Measurements from ENCODE around the gene MAGEC3. TPM values are rescaled to one million over a fixed set of nuclear protein-coding genes. Genes with fewer than 3 reads are reported as not detected.

The MAGEC3 gene
- total RNA-seq, 2 experiments from 2014 or later, result not detected

DNA sequence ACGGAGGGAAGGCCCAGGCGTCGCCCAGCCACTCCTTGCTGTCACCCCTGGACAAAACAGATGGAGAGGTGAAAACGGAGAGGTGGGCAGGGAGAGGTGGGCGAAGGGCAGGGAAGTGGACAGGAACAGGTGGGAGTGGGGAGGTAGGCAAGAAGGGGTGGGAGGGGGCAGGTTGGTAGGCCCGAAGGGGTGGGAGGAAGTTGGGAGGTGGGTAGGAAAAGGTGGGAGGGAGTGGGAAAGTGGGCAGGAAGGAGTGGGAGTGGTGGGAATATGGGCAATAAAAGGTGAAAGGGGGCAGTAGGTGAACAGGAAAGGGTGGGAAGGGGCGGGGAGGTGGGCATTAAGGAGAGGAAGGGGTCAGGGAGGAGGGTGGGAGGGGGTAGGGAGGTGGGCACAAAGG lies 56.6 kb downstream of the MAGEC3 start:
- Mint-ChIP-seq H3K4me1 (ENCODE audit: low read depth) (no peaks in the 10 kb centered on the region), H3K4me3 (no peak overlapping the region), H3K27ac (no peak overlapping the region), H3K27me3 (no peaks in the 10 kb centered on the region), H3K36me3 (ENCODE audit: low read depth) (no peaks in the 10 kb centered on the region), H3K9me3 (peaks cover 2% of the 10 kb centered on the region)
- CTCF ChIA-PET, result no interaction called here
- POLR2A ChIA-PET, result no interaction called here
- Histone ChIP-seq H3K4me1 (ENCODE audit: insufficient read depth, low read length) (no peaks in the 10 kb centered on the region), H3K27me3 (ENCODE audit: control insufficient read depth in 1 of 2, insufficient read depth in 2 of 2, low read length in 2 of 2) (no peaks in the 10 kb centered on the region), H3K36me3 (ENCODE audit: insufficient read depth, low read length) (no peaks in the 10 kb centered on the region), H3K9me3 (ENCODE audit: control insufficient read depth in 1 of 2, insufficient read depth in 1 of 2, low read length in 2 of 2) (no peaks in the 10 kb centered on the region), H3K27ac (ENCODE audit: low read depth in 1 of 2, low read length in 2 of 2) (no peak overlapping the region), H3K4me3 (ENCODE audit: low read length) (no peak overlapping the region)
- DNase-seq (no peak), ATAC-seq (ENCODE audit: poor library complexity) (no peak)
- TF ChIP-seq, protein P1, sequence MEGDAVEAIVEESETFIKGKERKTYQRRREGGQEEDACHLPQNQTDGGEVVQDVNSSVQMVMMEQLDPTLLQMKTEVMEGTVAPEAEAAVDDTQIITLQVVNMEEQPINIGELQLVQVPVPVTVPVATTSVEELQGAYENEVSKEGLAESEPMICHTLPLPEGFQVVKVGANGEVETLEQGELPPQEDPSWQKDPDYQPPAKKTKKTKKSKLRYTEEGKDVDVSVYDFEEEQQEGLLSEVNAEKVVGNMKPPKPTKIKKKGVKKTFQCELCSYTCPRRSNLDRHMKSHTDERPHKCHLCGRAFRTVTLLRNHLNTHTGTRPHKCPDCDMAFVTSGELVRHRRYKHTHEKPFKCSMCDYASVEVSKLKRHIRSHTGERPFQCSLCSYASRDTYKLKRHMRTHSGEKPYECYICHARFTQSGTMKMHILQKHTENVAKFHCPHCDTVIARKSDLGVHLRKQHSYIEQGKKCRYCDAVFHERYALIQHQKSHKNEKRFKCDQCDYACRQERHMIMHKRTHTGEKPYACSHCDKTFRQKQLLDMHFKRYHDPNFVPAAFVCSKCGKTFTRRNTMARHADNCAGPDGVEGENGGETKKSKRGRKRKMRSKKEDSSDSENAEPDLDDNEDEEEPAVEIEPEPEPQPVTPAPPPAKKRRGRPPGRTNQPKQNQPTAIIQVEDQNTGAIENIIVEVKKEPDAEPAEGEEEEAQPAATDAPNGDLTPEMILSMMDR (IDR thresholded peaks at IDR 0.05), result no peak
- intact Hi-C loops (cut with DNase I, micrococcal nuclease), result no loop called here

DNA sequence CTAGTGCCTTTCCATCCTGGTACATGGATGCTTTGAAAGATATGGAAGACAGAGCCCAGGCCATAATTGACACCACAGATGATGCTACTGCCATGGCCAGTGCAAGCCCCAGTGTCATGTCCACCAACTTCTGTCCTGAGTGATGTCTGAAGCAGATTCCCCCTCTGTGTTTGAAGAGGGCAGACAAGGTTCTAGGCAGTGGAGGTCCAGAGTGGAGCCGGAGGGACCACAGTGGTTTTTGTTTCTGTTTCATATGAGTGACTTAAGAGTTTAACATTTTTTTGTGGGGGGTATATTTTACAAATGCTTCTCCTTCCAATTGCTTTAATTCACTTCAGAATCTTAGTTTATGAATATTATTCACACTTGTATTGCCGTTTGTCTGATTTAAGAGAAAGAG lies 59.6 kb downstream of the MAGEC3 start:
- POLR2A ChIA-PET, result no interaction called here
- DNase-seq (no peak), ATAC-seq (ENCODE audit: poor library complexity) (no peak)
- Mint-ChIP-seq H3K4me3 (no peak overlapping the region), H3K4me1 (ENCODE audit: low read depth) (no peaks in the 10 kb centered on the region), H3K27ac (no peak overlapping the region), H3K27me3 (no peaks in the 10 kb centered on the region), H3K9me3 (no peaks in the 10 kb centered on the region), H3K36me3 (ENCODE audit: low read depth) (no peaks in the 10 kb centered on the region)
- intact Hi-C loops (cut with DNase I, micrococcal nuclease), result no loop called here
- TF ChIP-seq, protein P1 (IDR thresholded peaks at IDR 0.05), result no peak
- Histone ChIP-seq H3K27me3 (ENCODE audit: control insufficient read depth in 1 of 2, insufficient read depth in 2 of 2, low read length in 2 of 2) (no peaks in the 10 kb centered on the region), H3K9me3 (ENCODE audit: control insufficient read depth in 1 of 2, insufficient read depth in 1 of 2, low read length in 2 of 2) (no peaks in the 10 kb centered on the region), H3K36me3 (ENCODE audit: insufficient read depth, low read length) (no peaks in the 10 kb centered on the region), H3K27ac (ENCODE audit: low read depth in 1 of 2, low read length in 2 of 2) (no peak overlapping the region), H3K4me1 (ENCODE audit: insufficient read depth, low read length) (no peaks in the 10 kb centered on the region), H3K4me3 (ENCODE audit: low read length) (no peak overlapping the region)
- CTCF ChIA-PET, result no interaction called here

DNA sequence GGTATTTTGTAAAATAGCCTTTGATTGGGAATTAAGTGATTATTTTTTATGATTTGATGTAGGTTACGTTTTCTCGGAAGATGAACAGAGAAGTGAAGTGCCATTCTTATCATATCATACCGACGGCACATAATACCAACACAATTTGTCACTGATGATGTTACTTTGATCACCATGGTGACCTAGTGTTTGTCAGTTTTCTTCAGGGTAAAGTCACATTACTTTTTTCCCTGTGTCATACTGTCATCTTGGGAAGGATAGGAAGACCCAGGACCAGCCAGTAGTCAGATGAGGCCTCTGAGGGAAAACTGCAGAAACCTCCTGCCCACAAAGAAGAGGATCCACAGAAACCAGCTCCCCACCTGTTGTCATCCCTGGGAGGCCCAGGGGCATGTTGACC lies 64.2 kb downstream of the MAGEC3 start:
- Mint-ChIP-seq H3K36me3 (ENCODE audit: low read depth) (no peaks in the 10 kb centered on the region), H3K27me3 (no peaks in the 10 kb centered on the region), H3K27ac (no peak overlapping the region), H3K9me3 (no peaks in the 10 kb centered on the region), H3K4me3 (no peak overlapping the region), H3K4me1 (ENCODE audit: low read depth) (no peaks in the 10 kb centered on the region)
- H3K36me3 ChIP-seq (ENCODE audit: insufficient read depth, low read length), result no peaks in the 10 kb centered on the region
- CTCF ChIA-PET, result no interaction called here
- no peak overlapping the region for H3K4me3 ChIP-seq (ENCODE audit: low read length)
- H3K9me3 ChIP-seq (ENCODE audit: control insufficient read depth in 1 of 2, insufficient read depth in 1 of 2, low read length in 2 of 2), result peaks cover 0 to 19% of the 10 kb centered on the region in 2 experiments
- POLR2A ChIA-PET, result no interaction called here
- no peak overlapping the region for H3K27ac ChIP-seq (ENCODE audit: low read depth in 1 of 2, low read length in 2 of 2)
- H3K27me3 ChIP-seq (ENCODE audit: control insufficient read depth in 1 of 2, insufficient read depth in 2 of 2, low read length in 2 of 2), result no peaks in the 10 kb centered on the region
- H3K4me1 ChIP-seq (ENCODE audit: insufficient read depth, low read length), result no peaks in the 10 kb centered on the region
- TF ChIP-seq, protein P1 (IDR thresholded peaks at IDR 0.05), result no peak
- DNase-seq (no peak), ATAC-seq (ENCODE audit: poor library complexity) (no peak)
- intact Hi-C loops (cut with DNase I, micrococcal nuclease), result no loop called here

Measured in CD4-positive, alpha-beta T cell (primary cell).